Trophoblast cell (in vitro differentiated cells and primary cell): ENCODE results near the gene SOBP.

ENCODE experiments used
- DNase-seq, 2 donors: peaks; one replicate each; pipeline ENCODE4 v3.0.0-alpha.2; 2016
- H2AFZ ChIP-seq: 2 replicates; pipeline ENCODE4 v1.6.1; 2013; ENCODE audit warnings: low read length, moderate library complexity, mild to moderate bottlenecking; ENCODE audit not compliant: insufficient read depth, poor library complexity
- H2AK5ac ChIP-seq: 2 replicates; pipeline ENCODE4 v1.6.1; 2013; ENCODE audit warnings: mild to moderate bottlenecking, low read length
- H2BK120ac ChIP-seq: 2 replicates; pipeline ENCODE4 v1.6.1; 2013; ENCODE audit warnings: low read length, mild to moderate bottlenecking, moderate library complexity; ENCODE audit not compliant: insufficient read depth, poor library complexity
- H2BK12ac ChIP-seq: 2 replicates; pipeline ENCODE4 v1.6.1; 2013; ENCODE audit warnings: mild to moderate bottlenecking, low read length, moderate library complexity
- H2BK5ac ChIP-seq: 2 replicates; pipeline ENCODE4 v1.6.1; 2013; ENCODE audit warnings: low read length, low read depth, moderate library complexity, mild to moderate bottlenecking; ENCODE audit not compliant: poor library complexity
- H3K14ac ChIP-seq: 2 replicates; pipeline ENCODE4 v1.6.1; 2013; ENCODE audit warnings: mild to moderate bottlenecking, low read length
- H3K18ac ChIP-seq: 2 replicates; pipeline ENCODE4 v1.6.1; 2013; ENCODE audit warnings: mild to moderate bottlenecking, low read length
- H3K23ac ChIP-seq: 2 replicates; pipeline ENCODE4 v1.6.1; 2013; ENCODE audit warnings: low read length
- H3K27ac ChIP-seq: 2 replicates; pipeline ENCODE4 v1.5.1; 2013; ENCODE audit warnings: low read depth, mild to moderate bottlenecking, inconsistent platforms, low read length, moderate library complexity
- H3K27me3 ChIP-seq: 2 replicates; pipeline ENCODE4 v1.6.1; 2013; ENCODE audit warnings: inconsistent platforms, mild to moderate bottlenecking, low read length, moderate library complexity; ENCODE audit not compliant: insufficient read depth
- H3K36me3 ChIP-seq, 2 experiments: 1 replicate in 1 of 2; 2 replicates in 1 of 2; pipeline ENCODE4 v1.6.1; 2013; ENCODE audit warnings: low read length in 2 of 2, mild to moderate bottlenecking in 2 of 2, moderate library complexity in 1 of 2; ENCODE audit not compliant: insufficient read depth in 2 of 2, control insufficient read depth in 1 of 2
- H3K4ac ChIP-seq: 2 replicates; pipeline ENCODE4 v1.6.1; 2013; ENCODE audit warnings: low read depth, mild to moderate bottlenecking, low read length, moderate library complexity
- H3K4me1 ChIP-seq, 2 experiments: 1 replicate in 1 of 2; 2 replicates in 1 of 2; pipeline ENCODE4 v1.6.1; 2013; ENCODE audit warnings: low read length in 2 of 2, mild to moderate bottlenecking in 2 of 2, moderate library complexity in 1 of 2; ENCODE audit not compliant: insufficient read depth in 2 of 2, control insufficient read depth in 1 of 2
- H3K4me2 ChIP-seq: 2 replicates; pipeline ENCODE4 v1.6.1; 2013; ENCODE audit warnings: inconsistent platforms, mild to moderate bottlenecking, low read length, moderate library complexity
- H3K4me3 ChIP-seq: 2 replicates; pipeline ENCODE4 v1.5.1; 2013; ENCODE audit warnings: mild to moderate bottlenecking, low read depth, low read length, inconsistent platforms
- H3K79me1 ChIP-seq: one replicate; pipeline ENCODE4 v1.6.1; 2013; ENCODE audit warnings: low read length
- H3K79me2 ChIP-seq: 2 replicates; pipeline ENCODE4 v1.6.1; 2013; ENCODE audit warnings: low read length, mild to moderate bottlenecking; ENCODE audit not compliant: control insufficient read depth, insufficient read depth, poor library complexity
- H3K9ac ChIP-seq: 2 replicates; pipeline ENCODE4 v1.6.1; 2013; ENCODE audit warnings: mild to moderate bottlenecking, low read length
- H3K9me3 ChIP-seq: 2 replicates; pipeline ENCODE4 v1.6.1; 2013; ENCODE audit warnings: low read depth, mild to moderate bottlenecking, control low read depth, inconsistent platforms, low read length; ENCODE audit not compliant: insufficient read depth
- H4K12ac ChIP-seq: 2 replicates; pipeline ENCODE4 v1.6.1; 2013; ENCODE audit warnings: low read depth, mild to moderate bottlenecking, low read length, moderate library complexity
- H4K8ac ChIP-seq: 2 replicates; pipeline ENCODE4 v1.6.1; 2013; ENCODE audit warnings: low read depth, mild to moderate bottlenecking, low read length, moderate library complexity
- H4K91ac ChIP-seq: one replicate; pipeline ENCODE4 v1.6.1; 2013; ENCODE audit warnings: low read depth, mild to moderate bottlenecking, low read length, moderate library complexity
- WGBS: extraction: QIAGEN DNeasy Blood & Tissue Kit; methylation state at CpG from one replicate; pipeline ENCODE4 v1.1.7; 2013; ENCODE audit warnings: missing lambda C conversion rate; ENCODE audit not compliant: insufficient read length, insufficient coverage; ENCODE audit errors: extremely low coverage; 5-methylcytosine and 5-hydroxymethylcytosine counted together

Gene SOBP

DNA sequence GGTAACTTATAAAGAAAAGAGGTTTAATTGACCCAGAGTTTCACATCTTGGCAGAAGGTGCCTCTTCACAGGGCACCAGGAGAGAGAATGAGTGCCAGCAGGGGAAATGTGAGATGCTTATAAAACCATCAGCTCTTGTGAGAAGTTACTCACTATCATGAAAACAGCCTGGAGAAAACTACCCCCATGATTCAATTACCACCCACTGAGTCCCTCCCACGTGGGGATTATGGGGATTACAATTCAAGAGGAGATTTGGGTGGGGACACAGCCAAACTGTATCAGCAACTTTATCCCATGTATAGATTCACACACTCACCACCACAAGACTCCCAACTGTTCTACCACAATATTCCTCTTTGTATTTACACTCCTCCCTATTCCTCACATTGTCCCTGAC, 41.1 kb upstream of the SOBP start:
- WGBS = no CpG with 5 or more reads among the region's 1 CpG
- DNase-seq = no peak
- no peak overlapping the region for H2AFZ ChIP-seq
- no peak overlapping the region for H3K4me2 ChIP-seq
- no peak overlapping the region for H4K8ac ChIP-seq
- no peak overlapping the region for H2AK5ac ChIP-seq
- no peak overlapping the region for H2BK5ac ChIP-seq
- peaks cover 6% of the 10 kb centered on the region for H3K9me3 ChIP-seq
- no peak overlapping the region for H3K4ac ChIP-seq
- no peaks in the 10 kb centered on the region for H3K79me1 ChIP-seq
- no peak overlapping the region for H2BK12ac ChIP-seq
- H3K18ac ChIP-seq = no peak overlapping the region
- H3K23ac ChIP-seq = no peak overlapping the region
- no peak overlapping the region for H3K27ac ChIP-seq
- no peak overlapping the region for H3K4me3 ChIP-seq
- H3K4me1 ChIP-seq = peaks cover 5 to 8% of the 10 kb centered on the region in 2 experiments
- H3K9ac ChIP-seq = no peak overlapping the region
- no peaks in the 10 kb centered on the region for H3K27me3 ChIP-seq
- peaks cover 2 to 3% of the 10 kb centered on the region in 2 experiments for H3K36me3 ChIP-seq
- H4K12ac ChIP-seq = no peak overlapping the region
- no peak overlapping the region for H3K14ac ChIP-seq
- no peak overlapping the region for H2BK120ac ChIP-seq
- no peaks in the 10 kb centered on the region for H3K79me2 ChIP-seq
- no peak overlapping the region for H4K91ac ChIP-seq

DNA sequence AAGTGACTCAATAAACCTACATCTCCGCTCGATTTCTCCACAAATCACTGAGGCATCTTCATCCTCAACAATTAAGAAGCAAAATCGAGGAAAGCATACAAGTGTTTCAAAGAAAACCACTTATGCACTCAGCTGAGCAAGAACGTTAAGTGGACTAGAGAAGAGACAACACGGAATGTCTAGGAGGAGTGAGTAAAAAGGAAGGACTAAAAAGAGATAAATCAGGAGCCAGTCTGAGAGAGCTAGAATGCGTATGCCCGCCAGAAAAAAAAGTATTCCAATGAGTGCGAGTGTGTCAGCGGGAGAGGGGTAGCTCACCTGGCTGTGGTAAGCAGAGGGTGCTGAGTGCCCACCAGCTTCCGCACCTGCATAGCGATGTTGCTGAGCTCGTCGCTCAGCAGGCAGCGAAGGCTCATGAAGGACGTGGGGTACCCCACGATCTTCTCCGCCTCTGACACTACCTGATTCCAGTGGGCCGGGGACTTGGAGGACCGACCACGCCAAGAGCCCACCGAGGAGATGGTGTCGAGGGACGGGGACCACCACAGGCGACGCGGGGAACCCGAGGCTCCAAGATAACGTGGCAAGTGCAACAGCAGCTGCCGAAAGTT, 31.1 kb upstream of the SOBP start:
- peak; percentile 11 to 43 for DNase-seq

DNA sequence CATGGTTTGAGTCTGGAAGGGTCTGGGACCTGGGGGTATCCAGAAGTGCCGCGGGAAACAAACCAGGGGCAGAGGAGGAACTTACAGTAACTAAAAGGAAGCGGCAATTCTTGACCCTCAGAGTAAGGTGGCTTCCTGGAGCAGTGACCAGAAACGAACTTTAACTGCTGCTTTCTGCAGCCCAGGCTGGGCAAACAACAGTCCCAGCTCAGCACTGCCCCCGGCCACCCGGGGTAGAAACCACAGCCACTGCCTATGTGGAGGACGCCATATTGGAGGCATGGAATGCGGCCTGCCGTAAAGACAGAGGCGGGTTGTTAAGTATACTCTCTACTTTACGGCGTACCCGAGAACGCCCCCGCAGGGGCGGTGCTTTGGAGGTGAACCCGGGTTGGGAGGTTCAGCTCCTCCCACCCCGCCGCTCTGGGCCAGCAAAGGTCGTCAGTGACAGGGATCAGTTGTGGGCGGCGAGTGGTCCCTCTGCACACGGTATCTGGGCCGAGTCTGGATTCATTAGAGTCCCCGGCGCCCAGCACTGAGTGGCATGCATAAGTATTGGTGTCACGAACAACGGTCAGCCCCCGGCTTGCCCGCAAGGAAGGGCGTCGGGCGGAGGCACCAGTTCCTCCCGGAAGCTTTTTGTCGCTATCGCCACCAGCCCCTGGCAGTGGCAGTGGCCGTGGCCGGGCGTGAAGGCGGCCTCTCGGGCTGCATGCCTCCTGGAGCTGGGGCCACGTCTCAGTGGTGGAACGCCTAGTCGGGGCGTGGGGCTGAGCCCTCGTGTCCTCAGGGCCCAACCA, 30.4 kb upstream of the SOBP start, which contains the start of gene PDSS2:
PDSS2 (minus strand) TSS at position 282 of the 800 bp plus-strand sequence; CDS start at position 3, 279 bp downstream.
- H2BK5ac ChIP-seq = peak within 1 kb of the TSS; percentile 60
- peak within 1 kb of the TSS; percentile 83 for H4K91ac ChIP-seq
- WGBS = no CpG with 5 or more reads among the region's 46 CpGs
- H3K4ac ChIP-seq = peak within 1 kb of the TSS; percentile 84
- H3K23ac ChIP-seq = no peak within 1 kb of the TSS
- H3K4me3 ChIP-seq = peak within 1 kb of the TSS; percentile 88
- no peaks in the 10 kb centered on the region for H3K36me3 ChIP-seq
- H2BK12ac ChIP-seq = no peak within 1 kb of the TSS
- peak within 1 kb of the TSS; percentile 98 for H4K8ac ChIP-seq
- DNase-seq = peak; percentile 99 to 100
- peak within 1 kb of the TSS; percentile 94 for H4K12ac ChIP-seq
- H3K4me1 ChIP-seq = no peaks in the 10 kb centered on the region
- H3K4me2 ChIP-seq = peak within 1 kb of the TSS; percentile 93
- H3K14ac ChIP-seq = peak within 1 kb of the TSS; percentile 86
- peaks cover 10% of the 10 kb centered on the region for H3K79me1 ChIP-seq
- H3K27ac ChIP-seq = peak within 1 kb of the TSS; percentile 63
- H2AFZ ChIP-seq = peak within 1 kb of the TSS; percentile 87
- H3K27me3 ChIP-seq = no peaks in the 10 kb centered on the region
- no peaks in the 10 kb centered on the region for H3K9me3 ChIP-seq
- no peak within 1 kb of the TSS for H2AK5ac ChIP-seq
- H3K9ac ChIP-seq = peak within 1 kb of the TSS; percentile 79
- peaks cover 5% of the 10 kb centered on the region for H3K79me2 ChIP-seq
- peak within 1 kb of the TSS; percentile 85 for H3K18ac ChIP-seq
- H2BK120ac ChIP-seq = peak within 1 kb of the TSS; percentile 61

More for the DNA sequence above, 31.1 kb upstream of the SOBP start:
- H3K36me3 ChIP-seq = no peaks in the 10 kb centered on the region
- no CpG with 5 or more reads among the region's 29 CpGs for WGBS
- H3K4ac ChIP-seq = peak overlapping the region; percentile 84
- H2AK5ac ChIP-seq = no peak overlapping the region
- peaks cover 10% of the 10 kb centered on the region for H3K79me1 ChIP-seq
- H3K18ac ChIP-seq = peak overlapping the region; percentile 43
- H4K91ac ChIP-seq = peak overlapping the region; percentile 50
- H3K27ac ChIP-seq = peak overlapping the region; percentile 63
- H3K4me1 ChIP-seq = no peaks in the 10 kb centered on the region
- peak overlapping the region; percentile 89 for H4K12ac ChIP-seq
- H3K9ac ChIP-seq = peak overlapping the region; percentile 16
- H3K79me2 ChIP-seq = peaks cover 5% of the 10 kb centered on the region
- peak overlapping the region; percentile 60 for H2BK5ac ChIP-seq
- peak overlapping the region; percentile 98 for H4K8ac ChIP-seq
- H3K23ac ChIP-seq = no peak overlapping the region
- H3K4me2 ChIP-seq = peak overlapping the region; percentile 87
- peak overlapping the region; percentile 27 for H2AFZ ChIP-seq
- H3K9me3 ChIP-seq = no peaks in the 10 kb centered on the region
- H2BK12ac ChIP-seq = no peak overlapping the region
- peak overlapping the region; percentile 78 for H3K4me3 ChIP-seq
- no peaks in the 10 kb centered on the region for H3K27me3 ChIP-seq
- peak overlapping the region; percentile 29 for H2BK120ac ChIP-seq
- peak overlapping the region; percentile 83 for H3K14ac ChIP-seq

DNA sequence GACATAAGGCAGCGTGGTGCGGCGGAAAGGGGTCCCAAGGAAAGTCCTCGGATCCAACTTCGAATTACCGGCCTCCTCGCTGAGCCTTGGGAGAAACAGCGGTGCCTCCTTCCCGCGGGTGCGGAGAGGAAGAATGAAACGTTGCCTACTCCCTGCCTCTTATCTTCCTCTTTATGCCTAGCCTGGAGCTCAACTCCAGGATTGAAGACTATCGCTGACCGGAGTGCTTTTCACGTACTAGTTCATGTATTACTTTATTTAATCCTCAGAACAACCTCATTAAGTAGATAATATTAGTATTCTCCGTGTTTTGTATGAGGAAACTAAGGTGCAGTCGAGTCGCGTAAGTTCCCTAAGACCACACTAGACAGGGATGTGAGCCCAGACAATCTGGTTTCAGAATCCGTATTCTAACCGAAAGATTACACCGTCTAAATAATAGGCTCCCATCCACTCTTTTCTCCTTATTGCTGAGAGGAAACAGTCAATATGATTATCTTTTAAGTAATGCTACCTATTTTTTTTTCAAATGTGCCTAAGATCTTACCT, 29.8 kb upstream of the SOBP start:
- Histone ChIP-seq H3K4ac (no peak overlapping the region), H2AK5ac (no peak overlapping the region)
- no CpG with 5 or more reads among the region's 22 CpGs for WGBS

More for the DNA sequence above, 29.8 kb upstream of the SOBP start:
- H2BK12ac ChIP-seq = no peak overlapping the region
- H3K14ac ChIP-seq = peak overlapping the region; percentile 86
- H3K36me3 ChIP-seq = no peaks in the 10 kb centered on the region
- H3K4me1 ChIP-seq = no peaks in the 10 kb centered on the region
- H3K4me3 ChIP-seq = peak overlapping the region; percentile 88
- peak overlapping the region; percentile 38 for H2BK5ac ChIP-seq
- peak overlapping the region; percentile 83 for H4K91ac ChIP-seq
- peaks cover 10% of the 10 kb centered on the region for H3K79me1 ChIP-seq
- no peak overlapping the region for H3K23ac ChIP-seq
- H4K8ac ChIP-seq = peak overlapping the region; percentile 97
- H3K18ac ChIP-seq = peak overlapping the region; percentile 85
- H3K27me3 ChIP-seq = no peaks in the 10 kb centered on the region
- no peaks in the 10 kb centered on the region for H3K9me3 ChIP-seq
- H2BK120ac ChIP-seq = peak overlapping the region; percentile 61
- no peak for DNase-seq
- H3K27ac ChIP-seq = peak overlapping the region; percentile 24
- peaks cover 5% of the 10 kb centered on the region for H3K79me2 ChIP-seq
- peak overlapping the region; percentile 79 for H3K9ac ChIP-seq
- peak overlapping the region; percentile 87 for H2AFZ ChIP-seq
- H3K4me2 ChIP-seq = peak overlapping the region; percentile 93
- peak overlapping the region; percentile 94 for H4K12ac ChIP-seq
